ENCODE measurements around the gene TRMT6. TPM values are rescaled to one million over a fixed set of nuclear protein-coding genes. Genes with fewer than 3 reads are reported as not detected.

The TRMT6 gene
- total RNA-seq, 1 donor, result 5.4 TPM

DNA sequence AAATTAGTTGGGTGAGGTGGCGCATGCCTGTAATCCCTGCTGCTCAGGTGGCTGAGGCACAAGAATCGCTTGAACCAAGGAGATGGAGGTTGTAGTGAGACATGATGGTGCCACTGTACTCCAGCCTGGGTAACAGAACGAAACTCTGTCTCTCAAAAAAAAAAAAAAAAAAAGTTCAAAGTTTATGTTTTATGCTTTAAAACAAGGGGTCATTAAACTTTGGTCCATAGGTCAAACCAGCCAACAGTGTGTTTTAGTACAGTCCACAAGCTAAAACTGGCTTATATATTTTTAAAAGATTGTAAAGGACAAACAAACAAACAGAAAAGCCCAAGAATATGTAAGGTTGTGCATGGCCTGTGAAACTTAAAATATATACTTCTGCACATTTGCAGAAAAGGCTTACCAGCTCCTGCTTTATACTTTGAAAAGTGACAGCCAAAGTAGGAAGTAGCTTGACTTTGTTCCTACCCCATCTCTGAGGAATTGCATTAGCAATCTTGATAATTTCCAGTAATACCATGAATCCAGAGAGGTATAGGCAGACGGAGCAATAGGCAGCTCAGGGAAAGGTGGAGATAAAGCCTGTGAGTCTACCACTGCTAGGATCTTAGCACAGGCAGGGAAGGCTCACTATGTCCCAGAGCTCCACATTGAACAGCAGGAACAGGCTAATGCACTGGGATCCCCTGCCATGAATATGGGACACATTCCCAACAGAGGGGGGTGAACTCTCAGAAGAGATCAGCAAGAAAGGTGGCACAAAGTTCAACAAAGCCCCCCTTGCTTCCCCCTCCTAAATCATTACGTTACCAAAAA is 30.6 kb upstream of the TRMT6 start:
- no peak overlapping the region for H2AFZ ChIP-seq (ENCODE audit: low read length)
- H3K79me2 ChIP-seq (ENCODE audit: insufficient read depth, low read length), result no peaks in the 10 kb centered on the region
- H3K9me3 ChIP-seq (ENCODE audit: low read depth, low read length), result no peaks in the 10 kb centered on the region
- TF ChIP-seq, protein P1, sequence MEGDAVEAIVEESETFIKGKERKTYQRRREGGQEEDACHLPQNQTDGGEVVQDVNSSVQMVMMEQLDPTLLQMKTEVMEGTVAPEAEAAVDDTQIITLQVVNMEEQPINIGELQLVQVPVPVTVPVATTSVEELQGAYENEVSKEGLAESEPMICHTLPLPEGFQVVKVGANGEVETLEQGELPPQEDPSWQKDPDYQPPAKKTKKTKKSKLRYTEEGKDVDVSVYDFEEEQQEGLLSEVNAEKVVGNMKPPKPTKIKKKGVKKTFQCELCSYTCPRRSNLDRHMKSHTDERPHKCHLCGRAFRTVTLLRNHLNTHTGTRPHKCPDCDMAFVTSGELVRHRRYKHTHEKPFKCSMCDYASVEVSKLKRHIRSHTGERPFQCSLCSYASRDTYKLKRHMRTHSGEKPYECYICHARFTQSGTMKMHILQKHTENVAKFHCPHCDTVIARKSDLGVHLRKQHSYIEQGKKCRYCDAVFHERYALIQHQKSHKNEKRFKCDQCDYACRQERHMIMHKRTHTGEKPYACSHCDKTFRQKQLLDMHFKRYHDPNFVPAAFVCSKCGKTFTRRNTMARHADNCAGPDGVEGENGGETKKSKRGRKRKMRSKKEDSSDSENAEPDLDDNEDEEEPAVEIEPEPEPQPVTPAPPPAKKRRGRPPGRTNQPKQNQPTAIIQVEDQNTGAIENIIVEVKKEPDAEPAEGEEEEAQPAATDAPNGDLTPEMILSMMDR (IDR thresholded peaks at IDR 0.05; ENCODE audit: extremely low read depth, low read depth, low read length), result no peak
- H4K20me1 ChIP-seq (ENCODE audit: insufficient read depth, low read length), result no peaks in the 10 kb centered on the region
- DNase-seq (ENCODE audit: insufficient read length, low spot score, missing footprints), result no peak
- H3K27ac ChIP-seq (ENCODE audit: low read depth, low read length), result no peak overlapping the region
- no peaks in the 10 kb centered on the region for H3K36me3 ChIP-seq (ENCODE audit: insufficient read depth, low read length)
- H3K27me3 ChIP-seq (ENCODE audit: insufficient read depth, low read length), result no peaks in the 10 kb centered on the region
- no peak overlapping the region for H3K4me2 ChIP-seq (ENCODE audit: insufficient read depth, low read length)
- no peak overlapping the region for H3K4me3 ChIP-seq (ENCODE audit: insufficient read depth, low read length)
- H3K4me1 ChIP-seq (ENCODE audit: insufficient read depth, low read length), result no peaks in the 10 kb centered on the region

DNA sequence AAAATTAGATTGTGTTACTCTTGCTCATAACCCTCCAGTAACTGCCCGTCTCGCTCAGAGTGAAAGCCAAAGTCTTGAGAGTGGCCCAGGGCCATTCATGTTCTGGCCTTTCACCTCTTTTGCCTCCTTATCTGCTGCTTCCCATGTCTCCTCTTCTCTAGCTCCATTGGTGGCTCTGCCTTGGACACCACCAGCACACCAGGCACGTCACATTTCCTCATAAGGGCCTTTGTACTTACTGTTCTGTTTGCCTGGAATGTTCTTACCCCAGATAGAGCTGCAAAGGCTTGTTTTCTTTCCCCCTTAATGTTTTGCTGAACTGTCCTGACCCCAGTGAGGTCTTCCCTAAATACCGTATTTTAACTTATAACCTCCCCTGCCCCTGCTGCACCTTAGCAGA is 29.5 kb upstream of the TRMT6 start:
- Histone ChIP-seq H3K79me2 (ENCODE audit: insufficient read depth, low read length) (no peaks in the 10 kb centered on the region), H3K27me3 (ENCODE audit: insufficient read depth, low read length) (no peaks in the 10 kb centered on the region), H3K4me3 (ENCODE audit: insufficient read depth, low read length) (no peak overlapping the region), H2AFZ (ENCODE audit: low read length) (no peak overlapping the region), H3K36me3 (ENCODE audit: insufficient read depth, low read length) (no peaks in the 10 kb centered on the region), H3K27ac (ENCODE audit: low read depth, low read length) (no peak overlapping the region), H3K4me1 (ENCODE audit: insufficient read depth, low read length) (no peaks in the 10 kb centered on the region), H4K20me1 (ENCODE audit: insufficient read depth, low read length) (no peaks in the 10 kb centered on the region), H3K4me2 (ENCODE audit: insufficient read depth, low read length) (no peak overlapping the region), H3K9me3 (ENCODE audit: low read depth, low read length) (no peaks in the 10 kb centered on the region)
- TF ChIP-seq, protein P1 (IDR thresholded peaks at IDR 0.05; ENCODE audit: extremely low read depth, low read depth, low read length), result no peak
- DNase-seq (ENCODE audit: insufficient read length, low spot score, missing footprints), result no peak

DNA sequence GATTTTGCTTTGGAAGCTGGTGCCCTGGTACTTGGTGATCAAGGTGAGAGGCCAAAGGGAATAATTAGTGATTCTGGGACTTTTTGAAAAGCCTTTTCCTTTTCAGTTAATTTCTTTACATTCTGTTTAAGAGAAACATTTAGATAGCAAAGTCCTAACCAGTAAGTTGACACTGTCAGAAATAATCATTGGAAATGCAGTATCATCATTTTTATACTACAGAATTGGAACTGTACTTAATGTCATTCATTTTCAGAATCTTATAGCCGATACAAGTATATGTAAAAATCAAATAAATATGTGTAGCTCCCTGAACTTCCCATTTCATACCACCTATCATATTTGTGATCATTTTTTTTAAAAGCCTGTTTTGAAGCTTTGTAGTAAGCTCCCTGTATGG is 27.6 kb upstream of the TRMT6 start:
- H2AFZ ChIP-seq (ENCODE audit: low read length), result no peak overlapping the region
- H3K4me3 ChIP-seq (ENCODE audit: insufficient read depth, low read length), result no peak overlapping the region
- no peaks in the 10 kb centered on the region for H4K20me1 ChIP-seq (ENCODE audit: insufficient read depth, low read length)
- TF ChIP-seq, protein P1 (IDR thresholded peaks at IDR 0.05; ENCODE audit: extremely low read depth, low read depth, low read length), result no peak
- H3K27ac ChIP-seq (ENCODE audit: low read depth, low read length), result no peak overlapping the region
- no peaks in the 10 kb centered on the region for H3K27me3 ChIP-seq (ENCODE audit: insufficient read depth, low read length)
- no peaks in the 10 kb centered on the region for H3K9me3 ChIP-seq (ENCODE audit: low read depth, low read length)
- H3K4me2 ChIP-seq (ENCODE audit: insufficient read depth, low read length), result no peak overlapping the region
- no peaks in the 10 kb centered on the region for H3K79me2 ChIP-seq (ENCODE audit: insufficient read depth, low read length)
- peaks cover 4% of the 10 kb centered on the region for H3K4me1 ChIP-seq (ENCODE audit: insufficient read depth, low read length)
- DNase-seq (ENCODE audit: insufficient read length, low spot score, missing footprints), result no peak
- no peaks in the 10 kb centered on the region for H3K36me3 ChIP-seq (ENCODE audit: insufficient read depth, low read length)

DNA sequence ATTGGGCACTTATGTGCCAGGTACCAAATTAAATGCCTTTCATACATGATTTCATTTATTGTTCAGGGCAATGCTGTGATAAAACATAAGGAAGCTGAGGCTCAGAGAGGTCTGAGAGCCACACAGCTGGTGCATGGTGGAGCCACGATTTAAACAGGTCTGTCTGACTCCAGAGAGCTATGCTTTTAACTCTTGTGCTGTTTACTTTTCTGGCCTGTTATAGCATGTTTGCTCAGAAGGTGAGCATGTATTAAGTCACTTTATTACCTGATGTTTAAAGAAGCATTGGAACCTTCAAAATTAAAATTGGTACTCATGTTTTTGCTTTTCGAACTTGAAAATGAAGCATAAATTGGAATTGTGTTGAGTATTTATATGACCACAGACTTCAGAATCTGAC is 26.9 kb upstream of the TRMT6 start:
- peak; percentile 17 for DNase-seq (ENCODE audit: insufficient read length, low spot score, missing footprints)
- TF ChIP-seq, protein P1 (IDR thresholded peaks at IDR 0.05; ENCODE audit: extremely low read depth, low read depth, low read length), result no peak
- Histone ChIP-seq H3K4me1 (ENCODE audit: insufficient read depth, low read length) (peaks cover 6% of the 10 kb centered on the region), H3K36me3 (ENCODE audit: insufficient read depth, low read length) (no peaks in the 10 kb centered on the region), H2AFZ (ENCODE audit: low read length) (no peak overlapping the region), H3K4me2 (ENCODE audit: insufficient read depth, low read length) (no peak overlapping the region), H4K20me1 (ENCODE audit: insufficient read depth, low read length) (no peaks in the 10 kb centered on the region), H3K9me3 (ENCODE audit: low read depth, low read length) (no peaks in the 10 kb centered on the region), H3K4me3 (ENCODE audit: insufficient read depth, low read length) (no peak overlapping the region), H3K79me2 (ENCODE audit: insufficient read depth, low read length) (no peaks in the 10 kb centered on the region), H3K27me3 (ENCODE audit: insufficient read depth, low read length) (no peaks in the 10 kb centered on the region), H3K27ac (ENCODE audit: low read depth, low read length) (no peak overlapping the region)

Measured in osteoblast (primary cell).